HCT116 (cell line): ENCODE data around the gene NCF2. TPM values are rescaled to one million over a fixed set of nuclear protein-coding genes. Genes with fewer than 3 reads are reported as not detected.

Experiments
- ATAC-seq: fragments of 200-7000 bp; cut with Tn5 transposase; 2 replicates; pipeline ENCODE4 v1.9.1; 2020; ENCODE audit warnings: mild to moderate bottlenecking, moderate library complexity
- BruUV-seq: library from RNA; stranded (reverse); fragments of 400-500 nt; replicated peaks from 2 replicates; lab custom pipeline; 2021; lab: Mats Ljungman, UMichigan
- CTCF ChIA-PET: fragments of 300-600 bp; sonication (Branson Sonifier 250); formaldehyde crosslinking; loops from one replicate; lab custom pipeline; 2021; ENCODE audit warnings: antibody characterized with exemption; lab: Charles Lee
- POLR2A ChIA-PET: fragments of 300-600, 350-600 bp; sonication (Branson Sonifier 250); formaldehyde crosslinking; loops from one replicate; lab custom pipeline; 2021; ENCODE audit warnings: antibody characterized with exemption; lab: Charles Lee
- RAD21 ChIA-PET, 2 experiments: fragments of 300-600 bp; sonication (Branson Sonifier 250); formaldehyde crosslinking; loops; one replicate each; lab custom pipeline; 2023; ENCODE audit warnings: low total read pairs in 2 of 2; ENCODE audit not compliant: uncharacterized antibody in 2 of 2, unreplicated experiment in 2 of 2, low non-redundant PET in 1 of 2; lab: Charles Lee
- DNase-seq: peaks from one replicate; pipeline ENCODE4 v3.0.0-alpha.2; 2010; ENCODE audit warnings: low read depth, low spot score
- H2AFZ ChIP-seq: fragments of 200-600 bp; shearing (Covaris generic), sonication (generic); 2 replicates; pipeline ENCODE4 v1.6.1; 2017; ENCODE audit warnings: low read depth, mixed run types, mixed read lengths, antibody characterized with exemption, low read length; ENCODE audit not compliant: poor library complexity, severe bottlenecking
- H3K27ac ChIP-seq: 2 replicates; pipeline ENCODE4 v1.5.1; 2012; ENCODE audit warnings: low read depth, low read length
- H3K27me3 ChIP-seq: fragments of 200-600 bp; sonication (generic); 2 replicates; pipeline ENCODE4 v1.6.1; 2016; ENCODE audit warnings: mixed run types, low read length, mixed read lengths; ENCODE audit not compliant: insufficient read depth
- H3K36me3 ChIP-seq, 2 experiments: fragments of 200-500 bp in 1 of 2; fragments of 200-600 bp in 1 of 2; sonication (Bioruptor generic) in 1 of 2; sonication (generic) in 1 of 2; 2 replicates each; pipeline versions ENCODE4 v1.5.1 to v1.6.1; 2014 to 2016; ENCODE audit warnings: low read length in 2 of 2, inconsistent platforms in 1 of 2, mixed read lengths in 1 of 2, mixed run types in 1 of 2; ENCODE audit not compliant: insufficient read depth in 2 of 2, control insufficient read depth in 1 of 2
- H3K4me1 ChIP-seq, 2 experiments: fragments of 200-600 bp in 1 of 2; sonication (generic) in 1 of 2; 2 replicates each; pipeline versions ENCODE4 v1.5.1 to v1.6.1; 2012 to 2017; ENCODE audit warnings: low read length in 2 of 2, inconsistent platforms in 1 of 2, mild to moderate bottlenecking in 1 of 2, mixed read lengths in 1 of 2, mixed run types in 1 of 2, moderate library complexity in 1 of 2; ENCODE audit not compliant: insufficient read depth in 2 of 2, control insufficient read depth in 1 of 2
- H3K4me2 ChIP-seq: fragments of 200-600 bp; sonication (generic); 2 replicates; pipeline ENCODE4 v1.6.1; 2017; ENCODE audit warnings: mixed run types, low read length, mixed read lengths
- H3K4me3 ChIP-seq, 2 experiments: fragments of 200-600 bp in 1 of 2; sonication (generic) in 1 of 2; replicated peaks in 1 of 2; 2 replicates each; pipeline ENCODE4 v1.5.1; 2011 to 2016; ENCODE audit warnings: low read length in 2 of 2, control low read depth in 1 of 2, low read depth in 1 of 2, mild to moderate bottlenecking in 1 of 2, mixed read lengths in 1 of 2, mixed run types in 1 of 2
- H3K79me2 ChIP-seq: fragments of 200-600 bp; sonication (generic); 2 replicates; pipeline ENCODE4 v1.6.1; 2017; ENCODE audit warnings: mild to moderate bottlenecking, mixed run types, low read length, moderate library complexity, mixed read lengths; ENCODE audit not compliant: insufficient read depth
- H3K9ac ChIP-seq: fragments of 200-600 bp; sonication (generic); 2 replicates; pipeline ENCODE4 v1.6.1; 2016; ENCODE audit warnings: low read length, mixed read lengths
- H3K9me2 ChIP-seq: fragments of 200-600 bp; sonication (generic), shearing (Covaris generic); 2 replicates; pipeline ENCODE4 v1.6.1; 2017; ENCODE audit warnings: mixed run types, mild to moderate bottlenecking, moderate library complexity; ENCODE audit not compliant: insufficient read depth
- H3K9me3 ChIP-seq, 2 experiments: fragments of 200-500 bp in 1 of 2; fragments of 200-600 bp in 1 of 2; sonication (Bioruptor generic) in 1 of 2; sonication (generic) in 1 of 2; 2 replicates each; pipeline ENCODE4 v1.6.1; 2014 to 2017; ENCODE audit warnings: low read length in 2 of 2, mixed read lengths in 2 of 2, inconsistent platforms in 1 of 2, low read depth in 1 of 2, mild to moderate bottlenecking in 1 of 2, mixed run types in 1 of 2, moderate library complexity in 1 of 2; ENCODE audit not compliant: control insufficient read depth in 1 of 2, insufficient read depth in 1 of 2
- H4K20me1 ChIP-seq: fragments of 200-600 bp; sonication (generic), shearing (Covaris generic); 2 replicates; pipeline ENCODE4 v1.6.1; 2017; ENCODE audit warnings: mixed run types, mild to moderate bottlenecking, moderate library complexity; ENCODE audit not compliant: insufficient read depth
- CBX3 ChIP-seq: IDR thresholded peaks from 2 replicates; pipeline ENCODE4 v1.6.1; 2012; ENCODE audit warnings: low read depth
- EZH2 ChIP-seq: fragments of 200-600 bp; sonication (generic); IDR thresholded peaks from 2 replicates; pipeline ENCODE4 v1.6.1; 2017; ENCODE audit warnings: antibody characterized with exemption, mixed run types
- POLR2AphosphoS5 ChIP-seq: IDR thresholded peaks from 2 replicates; pipeline ENCODE4 v1.6.1; 2011; ENCODE audit warnings: mild to moderate bottlenecking, low read depth, low read length, moderate library complexity
- RAD21 ChIP-seq: IDR thresholded peaks from 2 replicates; pipeline ENCODE4 v1.6.1; 2012; ENCODE audit warnings: low read depth, mild to moderate bottlenecking
- SIN3A ChIP-seq: IDR thresholded peaks from 2 replicates; pipeline ENCODE4 v1.6.1; 2012; ENCODE audit warnings: low read depth
- ZFX ChIP-seq: fragments of 450-650 bp; IDR thresholded peaks from 2 replicates; pipeline ENCODE4 v1.6.1; 2017
- ZNF274 ChIP-seq: fragments of 200-500 bp; sonication (Bioruptor generic); IDR thresholded peaks from 2 replicates; pipeline ENCODE4 v1.6.1; 2014; ENCODE audit warnings: mild to moderate bottlenecking, low read depth, low read length, inconsistent platforms
- intact Hi-C: fragments of 100-400 bp; cut with micrococcal nuclease; formaldehyde crosslinking; loops from 2 replicates; pipeline ENCODE4 v1.10.0; 2022
- total RNA-seq: library from RNA; stranded (reverse); gene quantifications from one replicate; pipeline ENCODE4 v1.2.1, GENCODE V29; 2021; ENCODE audit not compliant: unreplicated experiment
- TF ChIP-seq, protein P1 (sequence below): IDR thresholded peaks from 2 replicates; pipeline ENCODE4 v1.6.1; 2011; ENCODE audit warnings: mild to moderate bottlenecking, low read length, moderate library complexity; ENCODE audit not compliant: insufficient replicate concordance; ENCODE audit errors: extremely low read depth
- TF ChIP-seq, protein P2 (sequence below): IDR thresholded peaks from 2 replicates; pipeline ENCODE4 v1.6.1; 2012
- TF ChIP-seq, protein P3 (sequence below), 3 experiments: fragments of 200-600 bp in 1 of 3; sonication (generic) in 1 of 3; IDR thresholded peaks in 2 of 3; conservative IDR thresholded peaks in 1 of 3; 2 replicates each; pipeline ENCODE4 v1.5.1; 2012 to 2017; ENCODE audit warnings: low read depth in 2 of 3, low read length in 2 of 3, antibody characterized with exemption in 1 of 3, borderline replicate concordance in 1 of 3, control low read depth in 1 of 3, mild to moderate bottlenecking in 1 of 3, mixed read lengths in 1 of 3, mixed run types in 1 of 3, moderate library complexity in 1 of 3; ENCODE audit not compliant: insufficient read depth in 1 of 3
- TF ChIP-seq, protein P4 (sequence below): IDR thresholded peaks from 2 replicates; pipeline ENCODE4 v1.6.1; 2012; ENCODE audit warnings: low read depth

The NCF2 gene
- total RNA-seq, 1 experiment from 2014 or later, result 0.25 TPM

GRCh38 chr1:183575606-183576005 lies 14.7 kb downstream of the NCF2 start:
- BruUV-seq, result no TSS peak
- no peak overlapping the region for H3K4me2 ChIP-seq
- ChIA-PET RAD21 (no interaction called here), POLR2A (no interaction called here), CTCF (no interaction called here)
- no peak overlapping the region for H3K9ac ChIP-seq
- 0 out of 2 replicates have a peak, but pooled peaks cover 3% of the 10 kb centered on the region for H3K27me3 ChIP-seq
- ATAC-seq, result no peak
- DNase-seq, result no peak
- H3K79me2 ChIP-seq, result no peaks in the 10 kb centered on the region
- TF ChIP-seq, protein P1, sequence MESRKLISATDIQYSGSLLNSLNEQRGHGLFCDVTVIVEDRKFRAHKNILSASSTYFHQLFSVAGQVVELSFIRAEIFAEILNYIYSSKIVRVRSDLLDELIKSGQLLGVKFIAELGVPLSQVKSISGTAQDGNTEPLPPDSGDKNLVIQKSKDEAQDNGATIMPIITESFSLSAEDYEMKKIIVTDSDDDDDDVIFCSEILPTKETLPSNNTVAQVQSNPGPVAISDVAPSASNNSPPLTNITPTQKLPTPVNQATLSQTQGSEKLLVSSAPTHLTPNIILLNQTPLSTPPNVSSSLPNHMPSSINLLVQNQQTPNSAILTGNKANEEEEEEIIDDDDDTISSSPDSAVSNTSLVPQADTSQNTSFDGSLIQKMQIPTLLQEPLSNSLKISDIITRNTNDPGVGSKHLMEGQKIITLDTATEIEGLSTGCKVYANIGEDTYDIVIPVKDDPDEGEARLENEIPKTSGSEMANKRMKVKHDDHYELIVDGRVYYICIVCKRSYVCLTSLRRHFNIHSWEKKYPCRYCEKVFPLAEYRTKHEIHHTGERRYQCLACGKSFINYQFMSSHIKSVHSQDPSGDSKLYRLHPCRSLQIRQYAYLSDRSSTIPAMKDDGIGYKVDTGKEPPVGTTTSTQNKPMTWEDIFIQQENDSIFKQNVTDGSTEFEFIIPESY, result no peak
- no peak overlapping the region for H3K4me3 ChIP-seq
- intact Hi-C loops, result no loop called here
- H3K4me1 ChIP-seq, result peaks cover 0 to 4% of the 10 kb centered on the region in 2 experiments; a peak in 2 of 4 replicates
- no peaks in the 10 kb centered on the region for H4K20me1 ChIP-seq
- no peaks in the 10 kb centered on the region for H3K9me2 ChIP-seq
- H2AFZ ChIP-seq, result no peak overlapping the region
- no peaks in the 10 kb centered on the region for H3K9me3 ChIP-seq
- no peak overlapping the region for H3K27ac ChIP-seq
- no peaks in the 10 kb centered on the region for H3K36me3 ChIP-seq

- Histone ChIP-seq H3K4me3 (no peak overlapping the region), H3K27ac (no peak overlapping the region), H3K9ac (no peak overlapping the region), H3K9me2 (no peaks in the 10 kb centered on the region), H3K4me1 (peaks cover under 1% of the 10 kb centered on the region in 2 experiments; a peak in 3 of 4 replicates), H3K27me3 (0 out of 2 replicates have a peak, but pooled peaks cover 3% of the 10 kb centered on the region), H4K20me1 (no peaks in the 10 kb centered on the region), H3K79me2 (no peaks in the 10 kb centered on the region), H2AFZ (no peak overlapping the region), H3K4me2 (no peak overlapping the region), H3K36me3 (no peaks in the 10 kb centered on the region), H3K9me3 (no peaks in the 10 kb centered on the region)
- ChIA-PET POLR2A (interaction anchor here (0.9 kb wide), 1 partner anchor 10 kb away, joined by 3 read pairs; no protein-coding TSS in a partner anchor), CTCF (no interaction called here), RAD21 (no interaction called here)
- DNase-seq (no peak), ATAC-seq (no peak)
- intact Hi-C loops, result no loop called here
- BruUV-seq, result no TSS peak
- TF ChIP-seq, protein P2, sequence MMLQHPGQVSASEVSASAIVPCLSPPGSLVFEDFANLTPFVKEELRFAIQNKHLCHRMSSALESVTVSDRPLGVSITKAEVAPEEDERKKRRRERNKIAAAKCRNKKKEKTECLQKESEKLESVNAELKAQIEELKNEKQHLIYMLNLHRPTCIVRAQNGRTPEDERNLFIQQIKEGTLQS, result no peak
- TF ChIP-seq CBX3 (no peak), RAD21 (no peak), EZH2 (no peak), POLR2AphosphoS5 (no peak), SIN3A (no peak), ZFX (no peak), ZNF274 (no peak)
- TF ChIP-seq, protein P3, sequence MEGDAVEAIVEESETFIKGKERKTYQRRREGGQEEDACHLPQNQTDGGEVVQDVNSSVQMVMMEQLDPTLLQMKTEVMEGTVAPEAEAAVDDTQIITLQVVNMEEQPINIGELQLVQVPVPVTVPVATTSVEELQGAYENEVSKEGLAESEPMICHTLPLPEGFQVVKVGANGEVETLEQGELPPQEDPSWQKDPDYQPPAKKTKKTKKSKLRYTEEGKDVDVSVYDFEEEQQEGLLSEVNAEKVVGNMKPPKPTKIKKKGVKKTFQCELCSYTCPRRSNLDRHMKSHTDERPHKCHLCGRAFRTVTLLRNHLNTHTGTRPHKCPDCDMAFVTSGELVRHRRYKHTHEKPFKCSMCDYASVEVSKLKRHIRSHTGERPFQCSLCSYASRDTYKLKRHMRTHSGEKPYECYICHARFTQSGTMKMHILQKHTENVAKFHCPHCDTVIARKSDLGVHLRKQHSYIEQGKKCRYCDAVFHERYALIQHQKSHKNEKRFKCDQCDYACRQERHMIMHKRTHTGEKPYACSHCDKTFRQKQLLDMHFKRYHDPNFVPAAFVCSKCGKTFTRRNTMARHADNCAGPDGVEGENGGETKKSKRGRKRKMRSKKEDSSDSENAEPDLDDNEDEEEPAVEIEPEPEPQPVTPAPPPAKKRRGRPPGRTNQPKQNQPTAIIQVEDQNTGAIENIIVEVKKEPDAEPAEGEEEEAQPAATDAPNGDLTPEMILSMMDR (IDR thresholded peaks at IDR 0.05 in 2 of 3, conservative IDR thresholded peaks at IDR 0.05 in 1 of 3; ENCODE audit: borderline replicate concordance in 1 of 3, insufficient read depth in 1 of 3, low read depth in 2 of 3, low read length in 2 of 3), result no peak
- TF ChIP-seq, protein P4, sequence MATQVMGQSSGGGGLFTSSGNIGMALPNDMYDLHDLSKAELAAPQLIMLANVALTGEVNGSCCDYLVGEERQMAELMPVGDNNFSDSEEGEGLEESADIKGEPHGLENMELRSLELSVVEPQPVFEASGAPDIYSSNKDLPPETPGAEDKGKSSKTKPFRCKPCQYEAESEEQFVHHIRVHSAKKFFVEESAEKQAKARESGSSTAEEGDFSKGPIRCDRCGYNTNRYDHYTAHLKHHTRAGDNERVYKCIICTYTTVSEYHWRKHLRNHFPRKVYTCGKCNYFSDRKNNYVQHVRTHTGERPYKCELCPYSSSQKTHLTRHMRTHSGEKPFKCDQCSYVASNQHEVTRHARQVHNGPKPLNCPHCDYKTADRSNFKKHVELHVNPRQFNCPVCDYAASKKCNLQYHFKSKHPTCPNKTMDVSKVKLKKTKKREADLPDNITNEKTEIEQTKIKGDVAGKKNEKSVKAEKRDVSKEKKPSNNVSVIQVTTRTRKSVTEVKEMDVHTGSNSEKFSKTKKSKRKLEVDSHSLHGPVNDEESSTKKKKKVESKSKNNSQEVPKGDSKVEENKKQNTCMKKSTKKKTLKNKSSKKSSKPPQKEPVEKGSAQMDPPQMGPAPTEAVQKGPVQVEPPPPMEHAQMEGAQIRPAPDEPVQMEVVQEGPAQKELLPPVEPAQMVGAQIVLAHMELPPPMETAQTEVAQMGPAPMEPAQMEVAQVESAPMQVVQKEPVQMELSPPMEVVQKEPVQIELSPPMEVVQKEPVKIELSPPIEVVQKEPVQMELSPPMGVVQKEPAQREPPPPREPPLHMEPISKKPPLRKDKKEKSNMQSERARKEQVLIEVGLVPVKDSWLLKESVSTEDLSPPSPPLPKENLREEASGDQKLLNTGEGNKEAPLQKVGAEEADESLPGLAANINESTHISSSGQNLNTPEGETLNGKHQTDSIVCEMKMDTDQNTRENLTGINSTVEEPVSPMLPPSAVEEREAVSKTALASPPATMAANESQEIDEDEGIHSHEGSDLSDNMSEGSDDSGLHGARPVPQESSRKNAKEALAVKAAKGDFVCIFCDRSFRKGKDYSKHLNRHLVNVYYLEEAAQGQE, result no peak
Measured at GRCh38 chr1:183572721-183573120, 17.5 kb downstream of the NCF2 start.
